AG04449 (cell line): ENCODE measurements around the gene SIGLEC9.

Experiments
- CTCF ChIA-PET: fragments of 350-600 bp; formaldehyde crosslinking; extraction: SDS; loops from one replicate; lab custom pipeline; 2021; ENCODE audit warnings: antibody characterized with exemption; lab: Yijun Ruan, JAX
- POLR2A ChIA-PET: fragments of 400-600, 350-600 bp; formaldehyde crosslinking; extraction: SDS; loops from one replicate; lab custom pipeline; 2020; ENCODE audit warnings: antibody characterized with exemption, inconsistent platforms; lab: Yijun Ruan, JAX
- DNase-seq: peaks from one replicate; pipeline ENCODE4 v3.0.0-alpha.2; 2010; ENCODE audit warnings: low read depth, low spot score
- H3K4me3 ChIP-seq: 2 replicates; pipeline ENCODE4 v1.5.1; 2011; ENCODE audit warnings: low read depth, mild to moderate bottlenecking, control low read depth, low read length
- TF ChIP-seq, protein P1 (sequence below): IDR thresholded peaks from one replicate; pipeline ENCODE4 v1.5.1; 2011; ENCODE audit warnings: mild to moderate bottlenecking, moderate library complexity, low read length, control low read depth, inconsistent platforms; ENCODE audit not compliant: insufficient read depth; ENCODE audit errors: missing control alignments

SIGLEC9 gene

DNA sequence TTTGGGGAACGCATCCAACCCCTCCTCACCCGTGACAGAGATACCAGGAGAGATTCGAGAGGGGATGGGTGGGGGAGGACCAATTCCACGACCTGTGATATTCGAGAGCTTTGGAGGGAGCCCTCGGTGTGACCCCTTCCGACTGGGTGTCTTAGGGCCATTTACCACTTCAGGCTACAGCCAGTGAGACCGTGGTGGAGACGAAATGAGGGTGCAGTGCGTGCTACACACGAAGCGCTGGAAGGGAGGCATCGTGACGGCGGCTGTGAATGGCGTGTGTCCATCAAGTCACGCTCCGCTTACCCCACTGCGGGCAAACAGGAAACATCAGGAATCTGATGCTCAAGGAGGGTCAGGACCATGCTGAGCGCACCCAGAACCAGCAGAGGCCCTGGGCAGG lies 26.9 kb upstream of the SIGLEC9 start:
- ChIA-PET POLR2A (no interaction called here), CTCF (interaction anchor here (1.5 to 6.1 kb wide), 4 partner anchors 11 to 176 kb away, joined by 3 to 61 read pairs (median 6); partner anchors contain the start of gene KLK10)
- no peak for DNase-seq
- H3K4me3 ChIP-seq, result no peak overlapping the region
- TF ChIP-seq, protein P1, sequence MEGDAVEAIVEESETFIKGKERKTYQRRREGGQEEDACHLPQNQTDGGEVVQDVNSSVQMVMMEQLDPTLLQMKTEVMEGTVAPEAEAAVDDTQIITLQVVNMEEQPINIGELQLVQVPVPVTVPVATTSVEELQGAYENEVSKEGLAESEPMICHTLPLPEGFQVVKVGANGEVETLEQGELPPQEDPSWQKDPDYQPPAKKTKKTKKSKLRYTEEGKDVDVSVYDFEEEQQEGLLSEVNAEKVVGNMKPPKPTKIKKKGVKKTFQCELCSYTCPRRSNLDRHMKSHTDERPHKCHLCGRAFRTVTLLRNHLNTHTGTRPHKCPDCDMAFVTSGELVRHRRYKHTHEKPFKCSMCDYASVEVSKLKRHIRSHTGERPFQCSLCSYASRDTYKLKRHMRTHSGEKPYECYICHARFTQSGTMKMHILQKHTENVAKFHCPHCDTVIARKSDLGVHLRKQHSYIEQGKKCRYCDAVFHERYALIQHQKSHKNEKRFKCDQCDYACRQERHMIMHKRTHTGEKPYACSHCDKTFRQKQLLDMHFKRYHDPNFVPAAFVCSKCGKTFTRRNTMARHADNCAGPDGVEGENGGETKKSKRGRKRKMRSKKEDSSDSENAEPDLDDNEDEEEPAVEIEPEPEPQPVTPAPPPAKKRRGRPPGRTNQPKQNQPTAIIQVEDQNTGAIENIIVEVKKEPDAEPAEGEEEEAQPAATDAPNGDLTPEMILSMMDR, result no peak

DNA sequence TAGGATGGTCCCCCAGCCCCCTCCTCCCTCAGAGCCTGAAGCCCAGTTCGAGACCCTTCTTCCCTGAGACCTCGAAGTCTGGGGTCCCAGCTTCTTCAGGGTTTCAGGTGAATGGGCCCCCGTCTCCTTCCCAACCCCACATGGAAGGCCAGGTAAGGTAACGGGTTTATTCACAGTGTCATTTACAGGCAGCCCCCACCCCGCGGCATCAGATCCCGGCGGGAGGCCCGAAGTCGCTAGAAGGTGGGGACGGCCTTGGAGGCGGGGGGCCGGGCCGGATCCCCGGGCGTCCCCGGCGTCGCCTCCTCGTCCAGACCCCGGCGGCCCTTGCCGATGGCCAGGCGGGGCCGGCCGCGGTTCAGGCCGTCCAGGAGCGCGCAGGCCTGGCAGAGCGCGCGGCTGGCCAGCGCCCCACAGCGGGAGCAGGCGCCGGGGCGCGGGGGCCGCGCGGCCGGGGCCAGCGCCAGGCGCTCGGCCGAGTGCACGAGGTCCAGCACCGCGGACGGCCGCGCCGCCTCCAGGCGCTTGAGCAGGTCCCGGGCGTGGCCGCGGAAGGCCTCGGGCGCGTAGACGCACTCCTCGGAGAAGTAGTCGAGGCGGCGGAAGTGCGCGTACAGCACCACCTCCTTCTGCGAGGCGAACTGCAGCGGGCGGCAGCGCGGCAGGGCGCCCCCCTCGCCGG lies 26.2 kb upstream of the SIGLEC9 start:
- no peak for DNase-seq
- TF ChIP-seq, protein P1, result no peak
- no peak overlapping the region for H3K4me3 ChIP-seq
- POLR2A ChIA-PET, result no interaction called here
- CTCF ChIA-PET, result interaction anchor here (1.5 to 6.1 kb wide), 2 partner anchors 17 to 77 kb away, joined by 3 to 61 read pairs; partner anchors contain the start of gene KLK10

DNA sequence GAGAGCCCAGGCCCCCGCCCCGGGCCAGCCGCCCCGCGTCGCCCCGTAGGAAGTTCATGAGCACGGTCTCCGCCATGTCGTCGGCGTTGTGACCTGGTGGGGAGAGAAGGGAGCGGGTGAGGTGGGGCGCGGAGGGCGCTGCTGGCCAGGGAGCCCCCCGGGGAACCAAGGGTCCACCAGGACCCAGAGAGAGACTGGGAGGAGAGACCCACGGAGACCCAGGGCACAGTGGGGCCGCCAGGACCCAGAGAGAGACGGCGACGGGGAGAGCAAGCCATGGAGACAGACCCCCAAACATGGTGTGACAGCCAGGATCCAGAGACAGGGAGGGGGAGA lies 25.7 kb upstream of the SIGLEC9 start:
- ChIA-PET POLR2A (no interaction called here), CTCF (interaction anchor here (1.0 kb wide), 1 partner anchor 742 kb away, joined by 4 read pairs; no protein-coding TSS in a partner anchor)
- H3K4me3 ChIP-seq, result no peak overlapping the region
- no peak for DNase-seq
- TF ChIP-seq, protein P1, result no peak

DNA sequence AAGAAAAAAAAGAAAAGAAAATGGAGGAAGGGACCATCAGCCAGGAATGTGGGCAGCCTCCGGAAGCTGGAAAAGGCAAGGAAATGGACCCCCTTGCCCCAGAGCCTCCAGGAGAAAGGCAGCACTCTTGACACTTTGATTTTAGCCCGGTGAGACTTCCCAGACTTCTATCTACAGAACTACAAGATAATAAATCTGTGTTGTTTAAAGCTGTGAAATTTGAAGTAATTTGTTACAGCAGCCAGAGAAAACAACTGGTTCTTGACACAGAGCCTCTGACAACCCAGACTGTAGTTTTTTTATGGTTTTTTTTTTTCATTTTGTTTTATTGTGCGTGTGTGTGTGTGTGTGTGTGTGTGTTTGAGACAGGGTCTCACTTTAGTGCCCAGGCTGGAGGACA lies 24.1 kb upstream of the SIGLEC9 start:
- ChIA-PET POLR2A (no interaction called here), CTCF (interaction anchor here (0.9 to 2.2 kb wide), 3 partner anchors 8 to 80 kb away, joined by 3 to 9 read pairs (median 6); no protein-coding TSS in a partner anchor)
- no peak overlapping the region for H3K4me3 ChIP-seq
- TF ChIP-seq, protein P1, result no peak
- no peak for DNase-seq

DNA sequence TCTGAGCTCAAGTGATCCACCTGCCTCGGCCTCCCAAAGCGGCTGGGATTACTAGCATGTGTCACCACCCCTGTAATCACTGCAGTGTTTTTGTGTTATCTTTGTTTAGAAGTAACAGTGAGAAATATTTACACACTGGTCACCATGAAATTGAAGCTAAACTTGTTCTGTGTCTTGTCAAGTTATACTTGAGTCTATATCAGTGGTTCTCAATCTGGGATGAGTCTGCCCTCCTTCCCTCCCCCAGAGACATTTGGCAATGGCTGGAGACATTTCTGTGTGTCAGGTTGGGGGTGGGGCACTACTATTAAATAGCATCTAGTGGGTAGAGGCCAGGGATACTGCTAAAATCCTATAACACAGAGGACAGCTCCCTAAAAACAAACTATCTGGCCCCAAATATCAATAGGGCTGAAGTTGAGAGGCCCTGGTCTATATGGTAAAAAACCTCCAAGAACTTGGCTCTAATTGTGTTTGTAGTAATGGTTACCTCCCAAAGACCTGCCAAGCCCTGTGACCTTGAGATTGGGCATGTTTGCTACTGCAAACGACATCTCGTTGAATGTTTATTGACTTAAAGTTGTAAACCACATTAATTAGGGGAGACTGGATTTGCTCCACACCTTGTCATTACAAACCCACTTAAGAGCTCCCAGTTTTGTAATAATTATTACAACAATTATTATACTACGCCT lies 23.4 kb upstream of the SIGLEC9 start:
- POLR2A ChIA-PET, result no interaction called here
- no peak for DNase-seq
- TF ChIP-seq, protein P1, result no peak
- H3K4me3 ChIP-seq, result no peak overlapping the region
- CTCF ChIA-PET, result interaction anchor here (0.9 to 2.2 kb wide), 3 partner anchors 9 to 80 kb away, joined by 3 to 9 read pairs (median 6); no protein-coding TSS in a partner anchor

DNA sequence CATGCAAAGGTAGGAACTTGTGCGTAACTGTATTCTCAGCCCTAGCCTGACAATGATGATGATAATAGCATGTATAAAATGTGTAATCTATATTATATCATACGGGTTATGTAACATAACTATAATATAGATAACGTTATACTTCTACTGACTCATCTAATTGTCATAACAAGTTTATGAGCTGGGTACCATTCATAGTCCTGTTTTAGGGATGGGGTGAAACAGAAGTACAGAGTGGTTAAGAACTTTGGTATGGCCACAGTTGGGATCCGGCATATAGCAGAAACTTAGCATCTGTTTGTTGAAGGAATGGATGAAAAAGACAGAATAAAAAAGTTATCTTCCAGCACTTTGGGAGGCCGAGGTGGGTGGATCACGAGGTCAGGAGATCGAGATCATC lies 21.7 kb upstream of the SIGLEC9 start:
- CTCF ChIA-PET, result interaction anchor here (1.2 kb wide), 1 partner anchor 8 kb away, joined by 4 read pairs; no protein-coding TSS in a partner anchor

More for the DNA sequence above, 21.7 kb upstream of the SIGLEC9 start:
- POLR2A ChIA-PET, result no interaction called here
- no peak overlapping the region for H3K4me3 ChIP-seq
- TF ChIP-seq, protein P1, result no peak
- DNase-seq, result no peak
